Astrocyte of the cerebellum (primary cell): ENCODE data around the gene NSUN7.

Experiments
- DNase-seq: peaks from one replicate; pipeline ENCODE4 v3.0.0-alpha.2; 2011; ENCODE audit warnings: low read depth
- H3K4me3 ChIP-seq: 2 replicates; pipeline ENCODE4 v1.5.1; 2011; ENCODE audit warnings: mild to moderate bottlenecking, low read depth, low read length, moderate library complexity
- in situ Hi-C: cut with HindIII; loops from 2 replicates; pipeline ENCODE4 v1.10.0; 2017; ENCODE audit warnings: low sequenced_read_pairs
- TF ChIP-seq, protein P1 (sequence below): IDR thresholded peaks from 2 replicates; pipeline ENCODE4 v1.5.1; 2012; ENCODE audit warnings: low read length, low read depth, moderate library complexity, mild to moderate bottlenecking; ENCODE audit errors: missing control alignments

NSUN7 gene

DNA sequence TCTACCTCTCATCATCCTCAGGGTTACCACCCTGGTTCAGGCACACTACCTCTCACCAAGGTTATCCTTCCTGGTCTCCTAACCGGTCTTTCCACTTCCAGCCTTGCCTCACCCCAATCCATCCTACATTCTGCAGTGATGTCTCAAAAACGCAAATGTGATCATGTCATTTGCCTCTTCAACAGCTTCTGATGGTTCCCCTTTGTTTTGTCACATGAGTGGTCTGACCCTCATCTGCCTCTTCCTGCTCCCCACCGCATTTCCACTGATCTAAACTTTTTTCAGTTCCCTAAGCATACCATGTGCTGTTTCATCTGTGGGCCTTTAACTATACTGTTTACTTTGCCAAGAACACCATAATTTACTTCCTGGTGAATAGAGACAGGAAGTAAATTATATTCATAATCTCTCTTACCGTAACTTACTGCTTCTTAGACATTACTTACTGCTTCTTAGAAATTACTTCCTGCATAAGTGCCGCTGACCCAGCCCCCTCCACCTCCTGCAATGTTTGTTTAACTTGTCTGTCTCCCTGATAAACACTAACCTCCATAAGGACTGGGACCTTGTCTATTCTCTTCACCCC is 27.1 kb upstream of the NSUN7 start:
- no peak overlapping the region for H3K4me3 ChIP-seq
- TF ChIP-seq, protein P1, sequence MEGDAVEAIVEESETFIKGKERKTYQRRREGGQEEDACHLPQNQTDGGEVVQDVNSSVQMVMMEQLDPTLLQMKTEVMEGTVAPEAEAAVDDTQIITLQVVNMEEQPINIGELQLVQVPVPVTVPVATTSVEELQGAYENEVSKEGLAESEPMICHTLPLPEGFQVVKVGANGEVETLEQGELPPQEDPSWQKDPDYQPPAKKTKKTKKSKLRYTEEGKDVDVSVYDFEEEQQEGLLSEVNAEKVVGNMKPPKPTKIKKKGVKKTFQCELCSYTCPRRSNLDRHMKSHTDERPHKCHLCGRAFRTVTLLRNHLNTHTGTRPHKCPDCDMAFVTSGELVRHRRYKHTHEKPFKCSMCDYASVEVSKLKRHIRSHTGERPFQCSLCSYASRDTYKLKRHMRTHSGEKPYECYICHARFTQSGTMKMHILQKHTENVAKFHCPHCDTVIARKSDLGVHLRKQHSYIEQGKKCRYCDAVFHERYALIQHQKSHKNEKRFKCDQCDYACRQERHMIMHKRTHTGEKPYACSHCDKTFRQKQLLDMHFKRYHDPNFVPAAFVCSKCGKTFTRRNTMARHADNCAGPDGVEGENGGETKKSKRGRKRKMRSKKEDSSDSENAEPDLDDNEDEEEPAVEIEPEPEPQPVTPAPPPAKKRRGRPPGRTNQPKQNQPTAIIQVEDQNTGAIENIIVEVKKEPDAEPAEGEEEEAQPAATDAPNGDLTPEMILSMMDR = no peak
- in situ Hi-C loops = no loop called here
- no peak for DNase-seq

DNA sequence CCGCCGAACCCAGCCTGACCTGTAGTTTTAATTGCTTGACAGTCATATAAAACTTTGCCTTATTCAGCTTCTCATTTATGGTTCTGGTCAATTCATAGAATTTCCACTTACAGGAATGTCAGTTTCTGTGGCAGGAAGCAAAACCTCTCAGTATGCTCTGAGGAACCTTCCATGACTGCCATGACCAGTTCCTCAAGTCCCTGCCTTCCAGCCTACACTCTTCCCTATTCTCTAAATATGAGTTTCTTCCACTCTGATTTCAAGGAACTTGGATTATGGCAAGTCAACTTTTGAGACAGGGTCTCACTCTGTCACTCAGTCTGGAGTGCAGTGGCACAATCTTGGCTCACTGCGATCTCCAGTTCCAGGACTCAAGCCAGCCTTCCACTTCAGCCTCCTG is 26.0 kb upstream of the NSUN7 start:
- H3K4me3 ChIP-seq = no peak overlapping the region
- TF ChIP-seq, protein P1 = no peak
- no peak for DNase-seq
- in situ Hi-C loops = no loop called here

DNA sequence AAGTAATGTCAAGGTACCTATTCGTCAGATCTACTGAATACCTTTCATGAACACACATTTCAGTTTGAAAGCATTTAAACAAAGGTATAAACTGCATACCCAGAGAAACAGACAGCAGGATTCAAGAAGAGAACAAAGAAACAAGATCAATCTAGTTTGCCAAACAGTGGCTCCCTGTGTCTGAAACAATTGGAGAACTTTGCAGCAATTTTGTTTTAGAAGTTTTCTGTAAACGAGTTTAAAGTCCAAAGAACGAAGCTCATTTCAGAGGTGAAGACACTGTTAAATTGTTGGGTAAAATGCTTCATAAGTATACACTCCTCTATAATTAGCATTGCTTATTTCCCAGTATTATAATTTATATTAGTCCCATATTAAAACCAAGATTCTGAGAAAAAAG is 21.4 kb upstream of the NSUN7 start:
- TF ChIP-seq, protein P1 = no peak
- DNase-seq = no peak
- H3K4me3 ChIP-seq = no peak overlapping the region
- in situ Hi-C loops = no loop called here

DNA sequence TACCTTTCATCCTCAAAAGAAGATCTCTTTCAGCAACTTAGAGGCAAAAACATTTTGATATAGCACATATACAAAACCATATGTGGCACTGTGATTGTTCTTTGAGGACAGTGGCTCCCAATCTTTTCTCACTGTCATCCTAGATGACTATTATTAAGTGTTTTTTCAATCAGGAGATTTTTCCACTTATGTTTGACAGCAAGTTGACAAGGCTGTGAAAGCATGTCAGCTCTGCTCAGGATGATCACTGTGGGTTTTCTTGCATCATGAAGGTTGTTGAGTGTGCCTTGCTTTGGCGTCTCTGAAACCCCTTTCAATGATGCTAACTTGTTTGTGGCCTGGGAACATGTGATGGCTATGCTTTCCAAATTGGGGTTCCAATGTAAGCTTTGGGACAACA is 20.2 kb upstream of the NSUN7 start:
- TF ChIP-seq, protein P1 = no peak
- in situ Hi-C loops = no loop called here
- no peak overlapping the region for H3K4me3 ChIP-seq
- DNase-seq = no peak

DNA sequence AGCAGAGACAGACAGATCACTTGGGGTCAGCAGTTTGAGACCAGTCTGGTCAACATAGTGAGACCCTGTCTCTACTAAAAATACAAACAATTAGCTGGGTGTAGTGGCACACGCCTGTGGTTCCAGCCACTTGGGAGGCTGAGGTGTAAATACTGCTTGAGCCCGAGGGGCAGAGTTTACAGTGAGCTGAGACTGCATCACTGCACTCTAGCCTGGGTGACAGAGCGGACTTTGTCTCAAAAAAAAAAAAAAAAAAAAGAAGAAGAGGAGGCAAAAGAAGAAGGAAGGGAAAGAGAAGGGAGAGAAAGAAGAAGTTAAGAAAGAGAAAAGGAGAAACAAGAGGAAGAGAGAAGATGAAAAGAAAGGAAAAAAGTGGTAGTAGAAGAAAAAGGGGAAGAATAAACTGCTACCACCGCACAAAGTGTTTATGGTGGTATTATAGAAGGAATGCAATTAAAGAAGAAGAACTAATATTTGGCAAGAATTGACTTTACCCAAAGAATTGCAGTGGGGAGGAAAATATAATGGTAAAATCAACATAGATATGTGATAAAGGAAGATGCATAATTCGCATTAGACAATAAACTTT is 19.6 kb upstream of the NSUN7 start:
- TF ChIP-seq, protein P1 = no peak
- no peak overlapping the region for H3K4me3 ChIP-seq

DNA sequence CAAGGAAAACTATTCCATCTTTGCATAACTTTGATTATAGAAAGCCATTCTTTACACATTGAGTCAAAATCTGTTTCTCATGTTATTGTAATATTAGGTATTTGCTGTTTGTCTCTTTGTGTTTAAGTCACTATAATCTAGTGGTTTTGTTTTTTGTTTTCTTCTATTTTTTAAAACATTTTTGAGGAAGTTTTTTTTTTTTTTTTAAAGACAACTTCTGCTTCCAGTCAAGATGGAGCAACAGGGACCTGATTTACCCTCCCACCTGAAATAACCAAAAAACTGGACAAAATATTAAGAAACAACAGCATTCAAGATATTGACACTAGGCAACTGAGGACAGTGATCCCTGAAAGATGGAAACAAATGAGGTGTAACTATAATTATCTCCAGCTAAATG is 18.4 kb upstream of the NSUN7 start:
- TF ChIP-seq, protein P1 = no peak
- no peak for DNase-seq
- in situ Hi-C loops = no loop called here
- H3K4me3 ChIP-seq = no peak overlapping the region

More for the DNA sequence above, 19.6 kb upstream of the NSUN7 start:
- no peak for DNase-seq
- in situ Hi-C loops = no loop called here
